IPS-15b (cell line): ENCODE data around the gene ARHGEF28.

Experiments
- H3K27me3 ChIP-seq: one replicate; pipeline ENCODE4 v1.6.1; 2013; ENCODE audit warnings: low read length; ENCODE audit not compliant: control insufficient read depth, insufficient read depth
- H3K36me3 ChIP-seq: one replicate; pipeline ENCODE4 v1.6.1; 2013; ENCODE audit warnings: low read length; ENCODE audit not compliant: control insufficient read depth, insufficient read depth
- H3K4me1 ChIP-seq: one replicate; pipeline ENCODE4 v1.6.1; 2013; ENCODE audit warnings: mild to moderate bottlenecking, low read length; ENCODE audit not compliant: control insufficient read depth, insufficient read depth
- H3K4me3 ChIP-seq: one replicate; pipeline ENCODE4 v1.5.1; 2013; ENCODE audit warnings: low read depth, low read length
- H3K9ac ChIP-seq: one replicate; pipeline ENCODE4 v1.6.1; 2013; ENCODE audit warnings: low read depth, mild to moderate bottlenecking, low read length
- H3K9me3 ChIP-seq: one replicate; pipeline ENCODE4 v1.6.1; 2013; ENCODE audit warnings: mild to moderate bottlenecking, low read length; ENCODE audit not compliant: control insufficient read depth, insufficient read depth

ARHGEF28 gene

GRCh38 chr5:73729329-73729728 is 103.3 kb downstream of the ARHGEF28 start:
- H3K4me3 ChIP-seq: no peak overlapping the region
- H3K9me3 ChIP-seq: no peaks in the 10 kb centered on the region
- H3K36me3 ChIP-seq: no peaks in the 10 kb centered on the region
- H3K4me1 ChIP-seq: no peaks in the 10 kb centered on the region
- no peaks in the 10 kb centered on the region for H3K27me3 ChIP-seq
- no peak overlapping the region for H3K9ac ChIP-seq

- Histone ChIP-seq H3K9ac (no peak overlapping the region), H3K4me1 (no peaks in the 10 kb centered on the region)
Observed at GRCh38 chr5:73732045-73732444, 106.0 kb downstream of the ARHGEF28 start.

GRCh38 chr5:73733219-73733618 is 107.2 kb downstream of the ARHGEF28 start:
- no peaks in the 10 kb centered on the region for H3K27me3 ChIP-seq
- H3K9me3 ChIP-seq: no peaks in the 10 kb centered on the region
- H3K4me3 ChIP-seq: no peak overlapping the region
- no peaks in the 10 kb centered on the region for H3K36me3 ChIP-seq
- H3K9ac ChIP-seq: no peak overlapping the region
- H3K4me1 ChIP-seq: no peaks in the 10 kb centered on the region

More at GRCh38 chr5:73732045-73732444, 106.0 kb downstream of the ARHGEF28 start:
- Histone ChIP-seq H3K9me3 (no peaks in the 10 kb centered on the region), H3K4me3 (no peak overlapping the region), H3K27me3 (no peaks in the 10 kb centered on the region), H3K36me3 (no peaks in the 10 kb centered on the region)

- no peaks in the 10 kb centered on the region for H3K9me3 ChIP-seq
- H3K36me3 ChIP-seq: no peaks in the 10 kb centered on the region
- H3K27me3 ChIP-seq: no peaks in the 10 kb centered on the region
- H3K4me1 ChIP-seq: no peaks in the 10 kb centered on the region
- no peak overlapping the region for H3K9ac ChIP-seq
- no peak overlapping the region for H3K4me3 ChIP-seq
Observed at GRCh38 chr5:73735032-73735734, 109.2 kb downstream of the ARHGEF28 start.

GRCh38 chr5:73739650-73740049 is 113.7 kb downstream of the ARHGEF28 start:
- no peak overlapping the region for H3K4me3 ChIP-seq
- H3K9ac ChIP-seq: no peak overlapping the region
- H3K4me1 ChIP-seq: no peaks in the 10 kb centered on the region
- no peaks in the 10 kb centered on the region for H3K9me3 ChIP-seq
- no peaks in the 10 kb centered on the region for H3K36me3 ChIP-seq
- H3K27me3 ChIP-seq: no peaks in the 10 kb centered on the region

GRCh38 chr5:73740274-73740790 is 114.3 kb downstream of the ARHGEF28 start:
- Histone ChIP-seq H3K9ac (no peak overlapping the region), H3K4me3 (no peak overlapping the region), H3K27me3 (no peaks in the 10 kb centered on the region), H3K36me3 (no peaks in the 10 kb centered on the region), H3K9me3 (no peaks in the 10 kb centered on the region), H3K4me1 (no peaks in the 10 kb centered on the region)

GRCh38 chr5:73743161-73743560 is 117.2 kb downstream of the ARHGEF28 start:
- Histone ChIP-seq H3K36me3 (no peaks in the 10 kb centered on the region), H3K9ac (no peak overlapping the region), H3K4me1 (no peaks in the 10 kb centered on the region), H3K4me3 (no peak overlapping the region), H3K27me3 (no peaks in the 10 kb centered on the region), H3K9me3 (no peaks in the 10 kb centered on the region)

GRCh38 chr5:73745836-73746235 is 119.8 kb downstream of the ARHGEF28 start:
- no peak overlapping the region for H3K9ac ChIP-seq
- no peaks in the 10 kb centered on the region for H3K36me3 ChIP-seq
- no peaks in the 10 kb centered on the region for H3K4me1 ChIP-seq

GRCh38 chr5:73746608-73747007 is 120.6 kb downstream of the ARHGEF28 start:
- H3K4me3 ChIP-seq: no peak overlapping the region
- no peaks in the 10 kb centered on the region for H3K36me3 ChIP-seq
- H3K9ac ChIP-seq: no peak overlapping the region
- no peaks in the 10 kb centered on the region for H3K27me3 ChIP-seq
- H3K9me3 ChIP-seq: no peaks in the 10 kb centered on the region
- no peaks in the 10 kb centered on the region for H3K4me1 ChIP-seq

More at GRCh38 chr5:73745836-73746235, 119.8 kb downstream of the ARHGEF28 start:
- H3K27me3 ChIP-seq: no peaks in the 10 kb centered on the region
- no peaks in the 10 kb centered on the region for H3K9me3 ChIP-seq
- H3K4me3 ChIP-seq: no peak overlapping the region

- Histone ChIP-seq H3K9me3 (no peaks in the 10 kb centered on the region), H3K4me3 (no peak overlapping the region), H3K36me3 (no peaks in the 10 kb centered on the region), H3K4me1 (no peaks in the 10 kb centered on the region), H3K9ac (no peak overlapping the region), H3K27me3 (no peaks in the 10 kb centered on the region)
Observed at GRCh38 chr5:73747696-73748380, 121.8 kb downstream of the ARHGEF28 start.

- Histone ChIP-seq H3K36me3 (no peaks in the 10 kb centered on the region), H3K27me3 (no peaks in the 10 kb centered on the region), H3K9me3 (no peaks in the 10 kb centered on the region), H3K9ac (no peak overlapping the region), H3K4me3 (no peak overlapping the region), H3K4me1 (no peaks in the 10 kb centered on the region)
Observed at GRCh38 chr5:73748510-73749400, 122.8 kb downstream of the ARHGEF28 start.
